HG03558 (cell line): ENCODE measurements around the gene EPHB1.
A peak's percentile ranks its signal among the peaks of the same experiment; 100 is the strongest.

Experiments used
- ATAC-seq: cut with Tn5 transposase; IDR thresholded peaks from one replicate; pipeline ENCODE4 v1.9.1; 2021; ENCODE audit warnings: moderate number of reproducible peaks; ENCODE audit not compliant: unreplicated experiment; ENCODE audit errors: extremely low read depth

The EPHB1 gene

DNA sequence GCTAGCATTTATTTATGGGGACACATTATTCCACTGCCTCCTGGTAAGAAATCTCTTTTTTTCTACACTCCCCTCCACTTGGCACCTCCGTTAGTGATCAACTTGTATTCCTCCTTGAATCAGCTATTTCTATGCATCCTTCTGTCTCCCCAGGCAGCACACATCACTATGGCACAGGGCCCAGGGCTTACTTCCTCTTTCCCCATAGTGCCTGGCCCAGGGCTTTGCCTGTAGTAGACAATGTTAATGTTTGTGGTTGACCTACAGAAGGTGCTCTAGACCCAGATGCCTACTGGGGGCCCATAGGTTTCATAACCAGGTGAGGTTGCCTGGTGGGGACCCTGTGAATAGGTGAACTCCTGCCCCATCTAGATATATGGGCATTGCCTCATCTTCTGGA lies 44.9 kb downstream of the EPHB1 start:
- ATAC-seq: no peak

DNA sequence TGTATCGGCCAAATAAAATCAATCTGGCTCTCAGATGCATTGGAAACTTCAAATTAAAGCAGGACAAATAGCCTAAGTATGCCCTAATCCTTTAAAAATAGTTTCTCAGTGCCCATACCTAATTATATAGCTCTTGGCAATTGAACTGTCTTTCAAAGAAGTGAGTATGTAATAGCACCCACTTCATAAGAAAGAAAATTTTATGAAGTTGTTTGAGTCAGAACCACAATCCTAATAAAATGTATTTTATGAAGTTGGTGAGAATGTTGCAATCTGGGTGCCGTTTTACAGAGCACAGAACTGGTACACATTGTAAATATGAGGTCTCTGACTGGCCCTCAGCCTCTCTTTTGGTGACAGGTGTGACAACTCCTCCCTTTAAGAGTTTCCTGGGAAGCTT lies 45.4 kb downstream of the EPHB1 start:
- no peak for ATAC-seq

DNA sequence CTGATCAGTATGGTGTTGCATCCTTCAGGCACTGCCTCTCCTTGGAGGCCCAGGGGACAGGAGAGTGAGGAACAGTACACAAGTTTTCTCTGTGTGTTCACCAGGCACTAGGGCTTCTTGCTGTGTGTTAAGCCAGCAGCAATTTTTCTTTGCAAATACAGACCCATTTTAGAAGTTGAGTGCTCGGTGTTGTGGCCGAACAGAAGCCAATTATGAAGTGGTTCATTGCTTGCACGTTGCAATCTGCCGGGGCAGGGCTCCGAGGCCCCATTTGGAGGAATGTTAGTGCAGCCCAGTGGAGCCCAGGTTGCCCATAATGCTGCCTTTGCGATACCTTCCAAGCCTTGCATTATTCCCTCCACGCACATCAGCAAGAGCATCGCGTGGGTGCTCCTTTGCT lies 51.0 kb downstream of the EPHB1 start:
- no peak for ATAC-seq

DNA sequence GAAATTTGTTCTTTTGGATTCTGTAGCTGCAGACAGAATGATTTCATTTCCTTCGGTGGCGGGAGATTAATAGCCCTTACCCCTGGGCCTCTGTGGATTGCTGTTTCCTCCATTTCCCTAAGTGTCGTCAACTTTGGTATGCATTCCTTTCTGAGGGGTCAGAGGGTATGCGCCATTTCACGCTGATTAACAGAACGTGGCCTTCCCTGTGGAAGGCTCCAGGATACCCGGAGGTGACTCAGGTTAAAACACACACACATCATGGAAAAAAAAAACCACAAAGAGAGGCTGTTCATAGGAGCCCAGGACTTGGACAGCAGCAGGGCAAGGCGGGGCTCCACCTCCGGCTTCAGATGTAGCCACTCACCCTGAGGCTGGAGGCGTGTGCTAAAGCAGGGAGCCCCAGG lies 51.9 kb downstream of the EPHB1 start:
- no peak for ATAC-seq

DNA sequence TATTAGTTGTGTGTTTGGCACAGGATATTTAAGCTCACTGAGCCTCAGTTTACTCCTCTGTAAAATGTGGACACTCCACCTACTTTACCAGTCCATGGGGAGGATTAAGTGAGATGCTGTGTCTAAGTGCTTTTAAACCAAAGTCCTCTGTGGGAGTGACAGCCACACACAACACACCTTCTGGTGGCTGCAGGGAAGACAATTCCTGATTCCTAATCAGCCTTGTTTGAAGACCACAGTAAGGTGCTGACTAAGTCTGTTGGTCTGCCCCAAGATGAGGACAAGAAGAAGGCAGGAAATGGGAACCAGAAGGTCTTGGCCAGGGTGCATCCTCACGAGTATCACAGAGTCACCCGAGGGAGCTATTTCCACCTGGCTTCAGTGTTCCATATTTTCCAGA lies 52.3 kb downstream of the EPHB1 start:
- no peak for ATAC-seq

DNA sequence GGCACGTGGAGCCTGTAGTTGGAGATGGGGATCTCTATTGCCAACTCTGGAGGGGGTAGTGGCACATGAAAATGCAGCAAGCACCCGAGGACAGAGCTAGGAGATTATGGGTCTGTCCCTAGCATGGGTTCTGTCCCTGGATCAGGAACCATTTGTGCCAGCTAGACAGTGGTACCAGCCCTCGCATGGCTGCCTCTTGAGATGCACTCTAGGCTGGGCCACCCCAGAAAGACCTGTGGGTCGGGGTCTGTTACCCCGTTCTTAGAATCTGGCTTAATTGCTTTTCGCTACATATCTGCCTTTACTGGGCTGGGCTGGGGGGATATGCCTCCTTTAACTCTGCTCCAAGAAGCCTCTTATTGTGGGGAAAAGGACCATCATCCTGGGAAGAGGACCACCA lies 54.5 kb downstream of the EPHB1 start:
- no peak for ATAC-seq

DNA sequence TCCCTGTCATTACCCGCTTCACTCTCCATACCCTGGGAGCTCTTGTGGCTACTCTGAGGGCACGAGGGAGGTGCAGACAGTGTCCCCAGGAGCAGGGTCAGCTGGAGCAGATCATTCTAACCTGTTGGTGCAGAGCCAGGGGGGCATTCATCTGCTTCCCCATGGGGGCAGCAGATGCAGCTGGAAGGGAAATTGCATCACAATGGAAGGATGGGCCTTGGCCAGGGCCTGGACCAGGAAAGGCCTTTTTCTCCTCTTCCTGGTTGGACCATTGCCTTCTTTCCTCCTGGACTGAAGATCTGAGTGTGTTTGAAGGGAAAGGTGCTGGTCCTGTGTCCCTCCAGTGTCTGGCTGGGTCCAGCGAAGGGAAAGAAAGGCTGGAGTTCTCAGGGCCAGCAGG lies 55.7 kb downstream of the EPHB1 start:
- no peak for ATAC-seq

DNA sequence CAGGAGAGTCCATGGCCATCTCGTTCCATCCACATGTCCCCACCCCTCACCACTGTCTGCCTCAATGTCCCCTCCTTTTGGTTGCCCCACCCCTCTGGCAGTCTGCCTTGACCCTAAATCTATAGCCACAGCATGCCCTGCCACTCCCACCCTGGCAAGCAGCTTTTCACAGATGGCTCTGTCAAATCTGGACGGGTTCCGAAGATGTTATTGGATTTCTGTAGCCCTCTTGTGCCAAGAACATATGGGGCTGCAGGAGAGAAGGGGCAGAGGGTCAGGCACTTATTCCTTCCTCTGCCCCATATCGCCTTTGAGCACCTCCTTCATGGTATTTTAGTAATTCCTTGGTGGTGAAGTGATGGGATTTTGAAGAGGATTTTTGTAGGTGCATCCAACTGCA lies 57.1 kb downstream of the EPHB1 start:
- no peak for ATAC-seq

DNA sequence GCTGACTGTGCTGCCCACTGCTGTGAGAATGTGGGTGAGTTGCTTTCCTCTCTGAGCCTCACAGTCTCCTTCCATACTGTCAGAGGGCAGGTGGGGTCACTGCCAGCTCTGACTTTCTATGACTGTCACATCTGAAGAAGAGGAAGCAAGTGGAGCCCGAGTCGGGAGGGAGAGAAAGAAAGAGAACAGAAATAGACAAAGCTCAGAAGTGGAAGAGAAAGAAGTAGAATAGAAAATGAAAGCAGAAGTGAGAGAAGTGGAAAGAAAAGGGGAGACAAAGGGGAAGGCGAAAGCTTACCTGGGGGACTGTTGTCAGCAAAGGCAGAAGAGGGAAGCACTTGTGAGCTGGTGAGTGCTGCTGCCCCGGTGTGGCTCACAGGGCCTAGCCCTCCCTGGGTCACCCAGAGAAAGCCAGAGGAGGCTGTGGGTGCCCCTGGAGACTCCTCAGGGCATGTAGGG lies 57.9 kb downstream of the EPHB1 start:
- peak; percentile 96 for ATAC-seq

DNA sequence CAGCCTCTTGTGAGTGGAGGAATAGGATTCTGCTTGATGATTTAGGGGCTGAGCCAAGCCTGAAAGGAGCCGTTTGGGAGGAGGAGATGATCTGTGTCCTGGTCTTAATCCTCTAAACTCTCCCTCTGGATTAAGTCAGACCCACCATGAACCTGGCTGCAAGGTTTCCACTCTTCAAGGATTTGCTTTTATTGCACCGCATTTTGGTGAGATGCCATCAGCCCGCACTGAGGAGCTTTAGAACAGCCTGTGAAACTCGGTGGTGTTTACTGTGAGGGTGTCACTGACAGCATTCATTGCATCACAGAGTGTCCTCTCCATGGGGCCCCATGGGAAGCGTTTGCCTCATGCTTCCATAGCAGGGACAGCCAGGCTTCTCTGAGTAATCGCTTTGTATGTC lies 59.2 kb downstream of the EPHB1 start:
- no peak for ATAC-seq

DNA sequence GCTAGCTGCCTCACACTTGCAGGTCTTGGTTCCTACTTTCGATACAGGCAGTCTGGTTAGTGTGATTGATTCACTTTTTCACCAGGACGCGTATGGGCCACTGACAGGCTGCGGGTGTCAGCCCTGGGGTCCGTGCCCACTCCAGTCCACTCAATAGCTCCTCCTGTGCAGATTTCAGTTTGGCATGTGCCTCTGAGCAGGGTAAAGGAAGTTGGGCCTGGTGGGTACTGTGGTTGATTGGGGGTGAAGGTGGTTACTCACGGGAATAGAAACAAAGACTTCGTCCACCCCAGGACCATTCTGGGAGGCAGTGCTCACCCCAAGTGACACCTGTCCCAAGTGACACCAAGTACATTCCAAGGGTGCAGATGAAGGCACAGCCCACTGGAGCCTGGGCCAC lies 62.3 kb downstream of the EPHB1 start:
- no peak for ATAC-seq

DNA sequence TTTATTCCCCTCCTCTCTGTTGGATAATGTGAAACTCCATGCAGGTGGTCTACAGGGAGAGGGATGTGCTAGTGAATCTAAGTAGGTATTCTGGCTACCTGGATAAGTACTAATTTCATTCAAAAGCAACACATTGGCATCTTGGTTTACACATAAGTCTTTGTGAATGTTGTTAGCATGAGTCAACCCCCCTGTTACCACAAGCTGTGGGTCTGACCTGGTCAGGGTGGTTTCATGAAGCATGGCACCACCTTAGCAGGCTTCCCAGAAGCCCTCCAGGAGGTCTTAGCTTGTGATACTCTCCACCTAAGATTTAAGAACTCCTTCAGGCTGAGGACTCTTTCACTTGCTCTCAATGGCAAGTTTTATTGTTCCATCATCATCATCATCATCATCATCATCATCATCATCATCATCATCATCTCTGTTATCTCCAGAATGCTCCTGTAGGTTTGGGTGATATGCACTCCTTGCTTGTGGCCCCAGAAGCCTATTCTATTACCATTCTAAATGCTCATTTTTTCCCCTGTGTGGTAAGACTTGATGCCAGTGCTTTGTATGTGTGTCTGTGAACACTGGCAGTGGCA lies 62.8 kb downstream of the EPHB1 start:
- no peak for ATAC-seq

DNA sequence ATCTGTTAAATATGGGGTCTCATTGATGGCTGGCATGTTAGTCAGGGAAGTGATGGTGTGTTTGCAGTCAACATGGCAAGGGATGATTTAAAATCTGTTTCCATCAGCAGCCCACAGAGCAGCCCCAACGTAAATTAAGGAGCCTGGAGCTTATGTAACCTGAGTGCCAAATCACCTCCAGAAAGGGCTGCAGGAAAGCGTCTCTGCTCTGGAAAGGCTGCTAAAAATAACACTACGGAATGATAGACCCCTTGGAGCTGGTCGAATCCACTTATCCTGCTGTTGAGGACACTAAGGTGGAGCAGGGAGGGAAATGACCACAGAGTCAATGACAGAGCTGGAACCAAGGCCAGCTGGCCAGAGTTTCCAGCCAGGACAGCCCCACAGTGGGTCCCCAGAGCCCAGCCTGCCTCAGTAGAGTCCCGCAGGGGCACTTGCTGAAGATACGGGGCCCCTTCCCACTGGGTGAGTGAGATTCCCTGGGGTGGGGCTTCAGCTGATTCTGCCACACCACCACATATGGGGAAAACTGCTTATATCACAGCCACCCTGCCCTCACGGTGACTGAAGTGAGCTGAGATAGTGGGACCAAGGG lies 63.5 kb downstream of the EPHB1 start:
- ATAC-seq: no peak

DNA sequence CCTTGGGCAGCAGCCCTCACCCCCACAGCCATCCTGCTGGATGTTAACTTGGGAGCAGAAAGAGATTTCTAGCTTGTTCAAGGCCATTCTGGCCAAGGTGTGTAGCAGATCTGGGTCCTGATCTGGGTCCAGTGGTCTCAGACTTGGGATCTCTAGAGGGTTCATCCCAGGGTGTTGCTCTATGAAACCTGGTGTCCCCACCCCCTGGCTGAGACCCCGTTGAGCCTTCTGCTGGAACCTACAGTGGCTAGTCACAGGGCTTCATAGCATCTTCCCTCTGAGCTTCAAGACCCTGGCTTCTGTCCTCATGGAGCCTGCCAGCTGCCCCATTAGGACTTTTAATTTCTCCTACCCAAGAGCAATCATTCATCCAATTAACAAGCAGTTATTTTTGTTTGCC lies 64.3 kb downstream of the EPHB1 start:
- no peak for ATAC-seq

DNA sequence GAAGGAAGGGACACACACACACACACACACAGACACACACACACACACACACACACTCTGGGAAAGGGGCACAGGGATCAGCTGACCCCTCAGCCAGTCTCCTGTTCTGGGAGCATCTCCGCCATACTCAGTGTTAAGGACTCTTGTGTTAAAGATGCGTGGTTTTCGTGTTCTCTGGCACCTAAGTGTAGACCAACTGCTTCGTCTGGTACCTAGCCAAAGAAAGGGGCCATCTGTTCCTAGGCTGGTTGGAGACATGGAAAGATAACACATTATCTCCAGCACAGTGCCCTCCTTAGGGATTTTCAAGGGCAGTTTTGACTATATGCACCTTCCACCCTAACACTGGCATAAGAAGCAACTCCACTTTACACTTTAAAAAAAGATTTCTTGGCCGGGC lies 65.1 kb downstream of the EPHB1 start:
- no peak for ATAC-seq

DNA sequence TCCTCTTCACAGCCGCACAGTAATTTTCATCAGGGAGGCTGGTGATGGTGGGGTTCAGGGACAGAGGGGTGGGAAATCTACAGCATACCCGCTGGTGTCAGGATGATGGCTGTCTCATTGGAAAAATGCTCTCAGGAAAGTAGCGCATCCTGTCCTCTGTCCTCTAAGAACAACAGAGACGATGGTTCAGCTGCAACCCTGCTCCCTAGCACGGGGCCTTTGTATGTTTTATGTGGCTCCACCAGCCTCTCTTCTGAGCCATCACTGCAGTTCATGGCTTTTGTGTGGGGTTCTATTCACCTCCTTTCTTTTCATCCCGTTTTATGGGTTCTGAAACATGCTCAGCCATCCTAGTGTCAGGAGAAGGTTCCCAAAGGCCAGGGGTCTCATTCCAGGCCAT lies 68.9 kb downstream of the EPHB1 start:
- ATAC-seq: no peak

DNA sequence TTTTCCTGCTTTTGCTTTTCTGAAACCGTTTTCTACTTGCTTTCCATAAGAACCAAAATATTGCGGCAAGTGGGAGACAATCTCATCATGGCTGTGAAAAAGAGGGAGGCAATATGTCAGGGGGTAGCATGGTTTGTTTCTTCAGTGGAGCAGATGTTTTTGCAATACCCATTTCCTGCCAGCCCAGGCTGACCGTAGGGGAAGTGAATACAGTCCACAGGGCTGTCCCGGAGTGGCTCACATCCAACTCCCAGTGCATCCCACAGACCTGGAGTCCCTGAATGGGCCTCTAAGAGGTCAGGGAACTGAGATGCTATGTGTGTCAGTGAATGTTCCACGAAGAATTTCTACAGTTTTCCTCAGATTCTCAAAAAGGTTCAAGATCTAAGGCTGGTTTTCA lies 69.6 kb downstream of the EPHB1 start:
- ATAC-seq: no peak

DNA sequence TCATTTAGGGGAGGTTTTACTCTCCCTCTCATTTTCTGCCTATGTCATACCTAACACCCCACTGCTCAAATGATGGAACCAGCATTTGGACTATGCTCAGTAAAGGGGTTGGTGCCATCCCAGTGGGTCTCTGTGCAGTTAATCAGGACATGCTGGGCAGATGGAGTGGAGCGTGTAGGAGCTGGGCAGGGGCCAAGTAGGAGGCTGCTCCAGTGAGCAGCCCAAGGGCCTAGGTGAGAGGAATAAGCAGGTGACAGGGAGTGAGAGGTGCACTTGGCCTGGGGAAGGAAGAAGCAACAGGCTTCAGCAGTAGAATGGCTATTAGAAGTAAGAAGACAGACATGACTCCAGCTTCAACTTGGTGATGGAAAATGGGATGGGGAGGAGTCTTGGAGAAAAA lies 72.2 kb downstream of the EPHB1 start:
- no peak for ATAC-seq

DNA sequence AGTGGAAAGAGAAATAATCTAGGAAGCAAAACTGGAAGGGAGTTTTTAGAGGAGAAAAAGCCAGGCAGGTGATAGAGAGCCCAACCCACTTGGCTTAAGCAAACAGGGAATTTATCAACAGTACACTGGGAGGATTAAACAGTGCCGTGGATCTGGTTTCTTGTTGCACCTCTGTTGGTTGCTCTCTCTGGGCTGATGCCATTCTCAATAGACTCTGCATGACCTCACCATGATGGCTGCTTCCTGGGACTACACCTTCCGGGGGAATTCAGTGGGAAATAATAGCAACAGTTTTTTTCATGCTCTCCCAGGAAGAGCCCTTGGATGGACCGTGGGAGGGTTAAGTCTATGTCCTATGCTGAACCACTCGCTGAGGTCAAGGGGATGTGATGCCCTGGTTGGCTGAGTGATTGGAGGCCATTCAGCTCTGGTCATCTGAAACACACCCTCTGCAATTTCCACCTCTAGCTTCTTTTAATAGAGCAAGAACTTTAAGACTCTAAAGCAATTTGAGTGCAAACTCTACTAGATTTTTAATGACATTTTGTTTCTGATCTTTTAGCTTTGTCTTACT lies 74.2 kb downstream of the EPHB1 start:
- no peak for ATAC-seq

DNA sequence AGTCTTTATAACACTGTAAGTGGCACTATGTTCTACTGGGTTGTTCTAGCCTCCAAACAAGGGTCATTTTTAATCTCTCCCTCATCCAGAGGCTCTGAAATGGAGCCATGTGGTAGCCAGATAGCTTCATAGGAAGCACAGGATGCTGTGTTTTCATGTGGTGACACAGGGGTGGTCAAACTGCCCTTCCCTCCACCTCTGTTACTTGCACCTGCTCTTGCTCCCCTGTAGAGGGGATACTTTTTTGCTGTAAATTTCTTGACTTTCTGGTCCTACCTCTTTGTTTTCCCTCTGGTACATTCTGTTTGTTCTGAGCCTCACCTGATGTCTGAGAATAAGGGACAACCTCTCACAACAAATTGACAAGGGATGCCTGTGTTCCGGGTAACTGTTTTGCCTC lies 76.8 kb downstream of the EPHB1 start:
- no peak for ATAC-seq

DNA sequence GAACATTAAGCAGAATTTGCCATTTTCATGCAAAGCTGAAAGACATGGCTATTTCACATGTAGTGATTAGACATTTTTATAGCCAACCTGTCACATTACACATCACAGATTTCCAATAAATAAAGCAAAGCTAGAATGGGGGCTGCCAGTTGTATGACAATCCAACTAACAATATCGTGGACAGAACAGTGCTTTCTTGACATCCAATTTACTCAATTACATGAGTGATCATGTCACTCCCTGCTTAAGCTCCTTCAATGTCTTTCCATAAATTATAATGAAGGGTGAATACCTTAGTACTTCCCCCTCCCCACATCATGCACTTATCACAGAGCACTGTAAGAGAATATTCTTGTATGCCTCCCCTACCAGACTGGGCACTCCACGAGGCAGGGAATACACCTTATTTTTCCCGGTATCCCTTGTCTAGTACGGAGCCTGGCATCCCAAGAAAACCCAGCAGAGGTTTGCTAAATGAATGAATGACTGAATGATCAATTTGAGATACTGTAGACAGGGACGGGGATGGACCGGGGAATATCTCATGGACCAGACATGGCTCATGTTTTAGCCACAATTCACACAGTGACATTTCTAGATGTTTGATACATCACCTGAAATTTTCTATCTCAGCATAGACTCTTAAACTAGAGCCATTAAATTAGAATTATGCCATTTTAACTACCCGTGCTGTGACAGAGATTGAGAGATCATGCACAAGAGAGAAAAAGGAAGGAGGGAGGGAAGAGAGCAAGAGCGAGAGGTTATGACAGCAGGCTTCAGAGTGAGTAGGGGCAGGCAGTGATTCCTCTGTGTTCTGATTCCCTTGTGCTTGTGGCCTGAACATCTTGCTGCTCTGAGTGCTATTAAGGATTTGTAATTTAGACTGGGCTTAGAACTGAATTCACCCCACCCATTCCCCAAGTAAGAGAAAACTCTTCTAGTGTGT lies 77.7 kb downstream of the EPHB1 start:
- no peak for ATAC-seq
